ENCODE data around the gene CACNA2D3.

CACNA2D3 gene

DNA sequence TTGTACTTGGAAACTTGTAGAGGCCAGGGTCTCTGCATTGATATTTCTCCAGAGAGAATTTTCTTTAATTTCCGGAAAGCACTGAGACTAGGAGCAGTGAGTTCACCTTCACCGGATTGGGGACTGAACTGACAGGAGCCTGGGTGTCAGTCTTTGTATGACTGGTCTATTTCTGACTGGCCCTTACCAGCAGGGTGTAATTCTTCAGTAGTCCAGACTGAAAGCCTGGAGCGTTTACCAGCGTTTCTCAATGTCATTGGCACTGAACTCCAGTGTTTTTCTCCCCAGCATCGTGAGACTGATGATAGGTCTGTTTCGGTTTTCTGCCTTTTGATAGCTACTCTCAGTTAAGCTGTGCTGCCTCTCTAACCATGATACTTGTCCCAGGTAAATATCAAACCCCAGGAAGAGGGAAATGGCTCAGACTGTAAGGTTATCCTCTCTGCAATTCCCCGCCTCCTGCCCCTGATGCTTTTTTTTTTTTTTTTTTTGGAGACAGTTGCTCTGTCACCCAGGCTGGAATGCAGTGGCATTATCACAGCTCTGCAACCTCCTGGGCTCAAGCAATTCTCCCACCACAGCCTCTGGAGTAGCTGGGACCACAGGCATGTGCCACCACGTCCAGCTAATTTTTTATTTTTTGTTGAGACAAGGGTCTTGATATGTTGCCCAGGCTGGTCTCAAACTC, 103.6 kb downstream of the CACNA2D3 start:
- in situ Hi-C loops (cut with MboI; ENCODE audit: low sequenced_read_pairs), result no loop called here
- H3K4me1 ChIP-seq, result no peaks in the 10 kb centered on the region
- DNase-seq (ENCODE audit: low spot score in 2 of 2), result no peak
- H3K9me3 ChIP-seq, result no peaks in the 10 kb centered on the region
- H3K27me3 ChIP-seq (ENCODE audit: low read depth), result no peaks in the 10 kb centered on the region
- H3K4me3 ChIP-seq, result no peak overlapping the region
- no peaks in the 10 kb centered on the region for H3K36me3 ChIP-seq (replicated peaks)

DNA sequence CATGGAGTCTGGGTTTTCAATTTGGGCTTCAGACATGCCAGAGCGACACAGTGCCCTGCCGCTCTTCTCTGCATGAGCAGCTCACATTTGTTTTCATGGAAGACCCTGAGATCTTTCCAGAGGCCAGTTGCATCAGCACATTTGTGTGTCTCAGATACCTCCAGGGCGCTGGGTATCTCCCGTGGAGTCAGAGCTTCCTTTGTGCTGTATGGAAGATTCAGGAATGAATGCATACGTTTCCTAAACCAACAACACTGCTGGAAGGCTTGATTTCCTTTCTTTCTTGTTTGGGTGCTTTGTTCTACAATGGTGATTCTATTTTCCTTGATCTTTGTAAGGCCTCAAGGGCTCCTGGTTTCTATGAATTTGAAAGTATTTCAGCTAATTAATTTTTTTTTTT, 106.5 kb downstream of the CACNA2D3 start:
- DNase-seq (ENCODE audit: low spot score in 2 of 2), result no peak

DNA sequence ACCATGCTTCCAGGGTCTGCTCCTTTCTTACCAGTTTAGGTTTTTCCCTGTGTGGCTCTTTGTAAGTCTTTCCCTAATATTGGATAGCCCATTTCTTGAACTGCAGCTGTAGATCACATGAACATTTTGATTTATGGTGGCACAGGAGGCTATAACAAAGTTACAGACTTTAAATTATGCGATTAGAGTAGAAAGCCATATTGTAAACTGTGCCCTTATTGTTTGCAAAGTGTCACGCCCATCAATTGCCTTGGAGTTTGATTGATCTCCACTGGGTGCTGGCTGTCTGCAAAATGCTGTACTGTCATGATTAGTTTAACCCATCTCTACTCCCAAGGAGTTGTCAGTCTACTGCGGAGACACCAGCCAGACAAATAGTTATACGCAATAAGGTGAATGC, 110.3 kb downstream of the CACNA2D3 start:
- in situ Hi-C loops (cut with MboI; ENCODE audit: low sequenced_read_pairs), result no loop called here
- no peak overlapping the region for H3K4me3 ChIP-seq
- DNase-seq (ENCODE audit: low spot score in 2 of 2), result no peak
- H3K9me3 ChIP-seq, result no peaks in the 10 kb centered on the region
- no peaks in the 10 kb centered on the region for H3K36me3 ChIP-seq (replicated peaks)
- H3K27me3 ChIP-seq (ENCODE audit: low read depth), result no peaks in the 10 kb centered on the region
- H3K4me1 ChIP-seq, result no peaks in the 10 kb centered on the region

More for the DNA sequence above, 106.5 kb downstream of the CACNA2D3 start:
- no peaks in the 10 kb centered on the region for H3K27me3 ChIP-seq (ENCODE audit: low read depth)
- no peak overlapping the region for H3K4me3 ChIP-seq
- H3K36me3 ChIP-seq (replicated peaks), result no peaks in the 10 kb centered on the region
- in situ Hi-C loops (cut with MboI; ENCODE audit: low sequenced_read_pairs), result no loop called here
- H3K4me1 ChIP-seq, result no peaks in the 10 kb centered on the region
- H3K9me3 ChIP-seq, result no peaks in the 10 kb centered on the region

DNA sequence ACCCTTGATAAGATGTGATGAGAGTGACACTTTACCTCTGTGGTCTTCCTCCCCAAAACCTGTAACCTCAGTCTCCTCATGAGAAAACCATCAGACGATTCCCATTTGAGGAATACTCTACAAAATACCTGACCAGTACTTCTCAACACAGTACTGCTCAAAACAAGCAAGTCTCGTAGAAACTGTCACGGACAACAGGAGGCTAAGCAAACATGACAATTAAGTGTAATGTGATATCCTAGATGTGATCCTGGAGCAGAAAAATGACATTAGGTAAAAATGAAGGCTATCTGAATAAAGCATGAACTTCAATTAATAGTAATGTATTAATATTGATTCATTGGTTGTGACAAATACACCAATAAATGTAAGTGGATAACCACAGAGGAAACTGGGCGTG, 113.6 kb downstream of the CACNA2D3 start:
- Histone ChIP-seq H3K4me3 (no peak overlapping the region), H3K9me3 (no peaks in the 10 kb centered on the region), H3K36me3 (replicated peaks) (no peaks in the 10 kb centered on the region), H3K27me3 (ENCODE audit: low read depth) (no peaks in the 10 kb centered on the region), H3K4me1 (no peaks in the 10 kb centered on the region)
- in situ Hi-C loops (cut with MboI; ENCODE audit: low sequenced_read_pairs), result no loop called here
- no peak for DNase-seq (ENCODE audit: low spot score in 2 of 2)

DNA sequence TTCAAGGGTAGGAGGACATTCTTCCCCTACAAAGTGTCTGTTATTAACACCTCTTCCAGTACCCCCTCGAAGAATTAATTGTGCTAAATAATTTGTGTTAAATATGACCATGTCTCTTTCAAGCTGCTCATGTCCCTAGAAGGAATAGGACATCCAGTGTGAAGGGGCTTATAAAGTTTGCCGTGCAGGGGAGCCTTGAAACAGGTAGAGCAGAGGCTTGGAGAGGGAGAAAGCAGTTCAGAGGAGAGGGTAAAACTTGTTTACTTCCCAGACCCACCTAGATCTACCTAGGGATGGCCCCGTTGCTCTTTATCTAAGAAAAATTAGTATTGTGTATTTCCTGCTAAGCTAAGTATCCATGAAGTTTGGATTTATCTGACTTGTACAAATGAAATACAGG, 114.8 kb downstream of the CACNA2D3 start:
- H3K4me3 ChIP-seq, result no peak overlapping the region
- H3K4me1 ChIP-seq, result no peaks in the 10 kb centered on the region
- no peaks in the 10 kb centered on the region for H3K27me3 ChIP-seq (ENCODE audit: low read depth)
- H3K36me3 ChIP-seq (replicated peaks), result no peaks in the 10 kb centered on the region
- DNase-seq (ENCODE audit: low spot score in 2 of 2), result no peak
- in situ Hi-C loops (cut with MboI; ENCODE audit: low sequenced_read_pairs), result no loop called here
- no peaks in the 10 kb centered on the region for H3K9me3 ChIP-seq

DNA sequence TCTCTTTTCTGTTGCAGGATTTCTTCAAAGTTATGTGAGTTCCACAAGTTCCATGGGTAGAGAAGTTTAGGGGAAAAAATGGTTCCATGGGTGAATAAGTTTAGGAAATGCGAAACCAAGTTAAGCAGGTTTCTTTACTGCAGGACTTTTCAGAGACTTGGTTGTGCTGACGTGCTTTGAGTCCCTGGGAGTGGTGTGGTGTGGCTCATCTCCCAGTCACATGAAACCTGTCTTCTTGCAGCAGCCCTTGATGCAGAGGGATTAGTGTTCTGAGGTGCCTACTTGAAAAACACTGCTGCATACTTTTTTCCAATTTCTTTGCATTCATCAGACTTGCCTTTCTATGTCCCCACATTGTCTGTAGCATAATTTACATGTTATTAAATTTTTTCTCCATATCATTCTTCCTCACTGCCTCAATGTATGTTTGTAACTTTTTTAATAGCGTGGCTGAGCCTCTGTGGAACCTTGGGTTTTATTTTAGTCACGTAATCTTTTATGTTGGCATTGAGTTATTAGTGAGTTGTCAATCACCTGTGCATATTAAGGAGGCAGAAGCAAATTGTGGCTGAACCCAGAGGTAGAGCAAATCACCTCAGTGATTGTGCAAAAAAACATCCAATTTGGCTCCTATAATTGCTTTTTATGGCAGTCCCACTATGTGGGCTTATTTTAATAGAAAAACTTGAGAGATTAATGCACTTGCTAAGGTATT, 115.6 kb downstream of the CACNA2D3 start:
- Histone ChIP-seq H3K4me1 (no peaks in the 10 kb centered on the region), H3K36me3 (replicated peaks) (no peaks in the 10 kb centered on the region), H3K9me3 (no peaks in the 10 kb centered on the region), H3K27me3 (ENCODE audit: low read depth) (no peaks in the 10 kb centered on the region), H3K4me3 (no peak overlapping the region)
- in situ Hi-C loops (cut with MboI; ENCODE audit: low sequenced_read_pairs), result no loop called here
- DNase-seq (ENCODE audit: low spot score in 2 of 2), result no peak

DNA sequence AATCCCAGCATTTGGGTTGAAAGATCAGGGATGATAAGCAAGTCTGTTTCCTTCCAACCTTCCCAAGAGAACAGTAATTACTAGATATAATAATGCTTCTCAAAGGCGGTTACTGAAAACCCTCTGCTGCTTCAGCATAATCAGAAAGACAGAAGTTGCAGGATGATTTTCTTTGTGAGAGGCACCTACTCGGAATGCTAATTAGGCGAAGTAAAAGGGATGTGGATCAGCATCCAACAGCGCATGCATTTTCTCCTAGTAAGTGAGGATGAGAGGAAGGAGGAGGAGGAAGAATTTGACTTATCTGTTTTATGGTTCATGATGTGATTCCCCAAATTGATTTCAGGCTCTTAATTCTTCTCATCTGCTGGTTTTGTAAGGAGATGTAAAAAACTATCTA, 118.0 kb downstream of the CACNA2D3 start:
- no peak for DNase-seq (ENCODE audit: low spot score in 2 of 2)
- H3K36me3 ChIP-seq (replicated peaks), result no peaks in the 10 kb centered on the region
- H3K27me3 ChIP-seq (ENCODE audit: low read depth), result no peaks in the 10 kb centered on the region
- in situ Hi-C loops (cut with MboI; ENCODE audit: low sequenced_read_pairs), result no loop called here
- no peak overlapping the region for H3K4me3 ChIP-seq
- H3K9me3 ChIP-seq, result no peaks in the 10 kb centered on the region
- H3K4me1 ChIP-seq, result peaks cover 3% of the 10 kb centered on the region; the same call in 1 of the 2 replicates

DNA sequence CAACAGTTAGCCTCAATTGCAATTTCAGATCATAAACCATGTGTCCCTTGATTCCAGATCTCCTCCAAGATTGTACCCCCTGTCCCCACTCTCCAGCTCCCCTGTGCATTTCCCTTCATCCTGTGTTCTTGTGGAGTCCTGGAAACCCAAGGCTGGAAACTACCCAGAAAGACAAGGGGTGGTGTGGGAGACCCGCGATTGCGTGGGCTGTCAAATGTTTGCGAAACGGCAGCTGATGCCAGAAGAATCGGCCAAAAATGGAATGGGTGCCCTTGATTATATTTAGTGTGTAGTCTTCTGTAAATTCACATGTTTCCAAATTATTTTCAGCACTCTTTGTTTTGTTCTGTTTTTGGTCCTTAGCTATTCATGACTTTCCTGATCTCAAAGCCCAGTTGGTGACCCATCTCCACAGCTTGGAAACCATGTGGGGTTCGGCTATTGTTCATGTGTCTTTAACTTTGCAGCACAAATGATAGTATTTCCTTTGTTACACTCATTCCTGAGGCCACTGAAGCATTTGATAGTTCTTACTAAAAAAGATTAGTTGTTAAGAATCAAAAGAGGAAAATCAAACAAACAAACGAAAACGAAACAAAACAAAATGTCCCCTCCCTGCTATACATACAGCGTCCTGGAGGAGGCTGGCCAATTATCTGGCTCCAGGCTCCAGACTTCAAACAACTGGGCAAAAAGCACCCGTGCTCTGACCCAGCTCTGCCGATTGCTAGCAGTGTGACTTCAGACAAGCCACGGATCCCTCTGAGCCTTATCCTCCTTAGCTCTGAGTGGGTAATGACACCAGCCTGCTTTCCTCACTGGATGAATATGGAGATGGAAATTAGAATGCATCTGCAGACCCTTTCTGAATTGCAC, 120.9 kb downstream of the CACNA2D3 start:
- no peaks in the 10 kb centered on the region for H3K36me3 ChIP-seq (replicated peaks)
- no peaks in the 10 kb centered on the region for H3K9me3 ChIP-seq
- peak in 1 of 2 experiments; percentile 27 for DNase-seq (ENCODE audit: low spot score in 2 of 2)
- H3K4me3 ChIP-seq, result peak overlapping the region; percentile 16
- peaks cover 3% of the 10 kb centered on the region; the same call in 1 of the 2 replicates for H3K4me1 ChIP-seq
- in situ Hi-C loops (cut with MboI; ENCODE audit: low sequenced_read_pairs), result no loop called here
- H3K27me3 ChIP-seq (ENCODE audit: low read depth), result no peaks in the 10 kb centered on the region

DNA sequence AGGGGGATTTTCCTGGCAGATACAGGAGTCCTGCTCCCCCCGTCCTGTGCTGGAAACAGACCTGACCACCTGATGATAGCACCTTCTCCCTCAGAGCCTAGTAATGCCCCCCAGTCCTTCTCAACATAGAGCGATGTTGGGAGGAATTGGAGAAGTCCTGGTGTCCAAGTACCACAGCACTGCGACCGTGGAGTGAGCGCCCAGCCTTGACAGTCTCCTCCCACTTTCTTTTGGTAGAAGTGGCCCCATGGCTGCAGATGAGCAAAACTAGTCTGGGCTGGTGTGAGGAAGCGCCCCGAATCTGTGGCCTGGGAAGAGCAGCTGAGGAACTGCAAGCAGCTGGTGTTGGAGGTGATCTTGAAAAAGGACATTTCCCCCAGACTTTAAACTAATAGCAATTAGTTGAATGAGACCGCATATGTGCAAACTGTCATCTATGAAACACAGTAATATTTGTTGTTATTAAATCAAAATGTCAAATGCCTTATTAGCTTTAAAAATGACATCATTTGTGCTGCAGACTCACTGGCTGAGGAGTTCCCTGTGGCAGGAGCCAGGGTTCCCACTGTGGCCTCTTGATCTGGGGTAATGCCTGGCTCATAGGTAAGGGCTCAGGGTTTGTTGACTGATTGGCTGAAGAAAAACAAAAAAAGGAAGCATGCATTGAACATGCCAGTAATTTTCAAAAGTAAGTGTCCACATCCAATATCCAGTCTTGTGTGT, 121.8 kb downstream of the CACNA2D3 start:
- no peaks in the 10 kb centered on the region for H3K36me3 ChIP-seq (replicated peaks)
- H3K27me3 ChIP-seq (ENCODE audit: low read depth), result no peaks in the 10 kb centered on the region
- H3K4me3 ChIP-seq, result no peak overlapping the region
- H3K9me3 ChIP-seq, result no peaks in the 10 kb centered on the region
- in situ Hi-C loops (cut with MboI; ENCODE audit: low sequenced_read_pairs), result no loop called here
- no peak for DNase-seq (ENCODE audit: low spot score in 2 of 2)
- H3K4me1 ChIP-seq, result peaks cover 3% of the 10 kb centered on the region; the same call in 1 of the 2 replicates

DNA sequence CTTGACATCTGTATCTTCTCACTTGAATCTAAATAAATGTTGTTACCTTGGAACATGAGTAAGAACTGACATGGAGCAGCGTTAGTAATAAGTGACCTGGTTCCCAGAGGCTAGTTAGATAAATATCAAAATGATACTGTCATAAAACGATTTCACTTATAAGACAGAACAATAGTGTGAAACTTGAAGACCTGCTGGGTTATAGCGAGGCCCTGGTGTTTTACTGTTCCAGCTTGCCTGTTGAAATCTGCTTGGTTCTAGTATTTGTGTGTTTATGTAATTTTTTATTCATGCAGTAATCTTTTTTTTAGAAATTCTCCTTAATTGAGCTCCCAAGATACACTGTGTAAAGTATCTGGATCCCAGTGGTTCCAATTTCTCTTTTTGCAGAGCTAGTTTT, 129.4 kb downstream of the CACNA2D3 start:
- no peaks in the 10 kb centered on the region for H3K4me1 ChIP-seq
- in situ Hi-C loops (cut with MboI; ENCODE audit: low sequenced_read_pairs), result no loop called here
- no peaks in the 10 kb centered on the region for H3K9me3 ChIP-seq
- DNase-seq (ENCODE audit: low spot score in 2 of 2), result no peak
- no peak overlapping the region for H3K4me3 ChIP-seq
- no peaks in the 10 kb centered on the region for H3K27me3 ChIP-seq (ENCODE audit: low read depth)
- no peaks in the 10 kb centered on the region for H3K36me3 ChIP-seq (replicated peaks)

DNA sequence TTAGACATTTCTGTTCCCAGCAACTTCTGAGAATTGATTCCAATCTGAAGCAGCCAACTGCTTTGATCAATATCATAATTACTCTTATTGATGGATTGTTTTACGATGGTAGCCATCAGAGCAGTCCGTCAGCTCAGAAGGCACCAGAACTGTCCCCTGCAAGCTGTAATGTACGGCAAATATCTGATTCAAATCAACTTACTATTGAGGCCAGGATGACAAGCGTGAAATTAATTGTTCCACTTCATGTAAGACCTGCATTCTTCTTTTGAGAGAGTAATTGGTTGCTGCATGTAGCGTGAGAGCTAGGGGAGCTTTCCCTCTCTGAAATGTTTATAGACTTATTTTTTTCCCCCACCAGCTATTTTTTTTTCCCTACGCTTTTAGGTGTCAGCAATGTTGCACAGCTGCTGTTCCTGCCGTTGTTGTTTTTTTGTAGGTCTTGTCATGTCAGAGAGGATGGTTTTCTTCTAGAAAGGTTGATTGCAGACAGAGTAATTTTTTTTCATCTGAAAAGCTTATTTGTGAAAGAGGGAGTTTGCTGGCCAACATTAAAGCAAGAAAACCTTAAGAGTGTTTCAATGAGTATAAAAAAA, 134.9 kb downstream of the CACNA2D3 start:
- Histone ChIP-seq H3K4me1 (no peaks in the 10 kb centered on the region), H3K27me3 (ENCODE audit: low read depth) (peaks cover 8% of the 10 kb centered on the region), H3K36me3 (replicated peaks) (no peaks in the 10 kb centered on the region), H3K4me3 (no peak overlapping the region), H3K9me3 (no peaks in the 10 kb centered on the region)
- no peak for DNase-seq (ENCODE audit: low spot score in 2 of 2)
- in situ Hi-C loops (cut with MboI; ENCODE audit: low sequenced_read_pairs), result no loop called here

DNA sequence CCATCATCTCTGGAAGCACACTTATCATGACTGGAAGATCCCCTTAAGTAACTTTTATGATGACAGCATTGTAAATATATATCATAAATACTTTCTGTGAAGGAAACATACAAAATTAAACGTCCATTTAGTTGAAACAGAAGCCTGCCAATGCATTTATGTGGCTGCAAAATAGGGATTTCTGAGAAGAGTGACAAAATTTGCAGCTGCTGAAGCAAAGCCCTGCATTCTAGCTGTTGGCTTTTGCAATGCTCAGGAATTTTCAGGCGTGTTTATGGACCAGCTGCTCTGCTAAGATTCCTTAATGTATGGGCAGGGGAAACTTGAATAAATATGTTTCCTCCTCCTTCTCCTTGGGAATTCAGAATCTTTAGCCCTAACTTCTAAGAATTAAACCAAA, 137.3 kb downstream of the CACNA2D3 start:
- in situ Hi-C loops (cut with MboI; ENCODE audit: low sequenced_read_pairs), result no loop called here
- no peak for DNase-seq (ENCODE audit: low spot score in 2 of 2)
- Histone ChIP-seq H3K9me3 (no peaks in the 10 kb centered on the region), H3K4me3 (no peak overlapping the region), H3K36me3 (replicated peaks) (no peaks in the 10 kb centered on the region), H3K27me3 (ENCODE audit: low read depth) (peaks cover 13% of the 10 kb centered on the region), H3K4me1 (no peaks in the 10 kb centered on the region)

DNA sequence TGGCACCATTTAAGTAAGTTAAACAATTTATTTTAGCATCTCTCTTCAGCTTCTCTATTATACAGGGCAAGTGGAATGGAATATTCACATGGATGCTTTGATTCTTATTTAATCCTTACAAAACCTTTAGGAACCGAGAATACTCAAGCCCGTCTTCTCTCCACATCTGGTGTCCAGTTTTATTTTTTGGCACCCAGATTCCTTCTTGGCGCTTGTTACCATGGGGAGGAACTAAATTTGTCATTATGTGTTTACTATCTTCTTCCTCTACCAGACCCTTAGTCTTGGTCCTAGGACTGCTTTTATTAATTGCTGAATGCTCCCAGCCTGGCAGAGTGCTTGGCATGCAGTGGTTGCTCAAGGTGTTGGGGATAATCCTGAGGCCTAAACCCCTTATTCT, 138.8 kb downstream of the CACNA2D3 start:
- Histone ChIP-seq H3K4me3 (no peak overlapping the region), H3K36me3 (replicated peaks) (no peaks in the 10 kb centered on the region), H3K9me3 (no peaks in the 10 kb centered on the region), H3K27me3 (ENCODE audit: low read depth) (peaks cover 13% of the 10 kb centered on the region), H3K4me1 (no peaks in the 10 kb centered on the region)
- in situ Hi-C loops (cut with MboI; ENCODE audit: low sequenced_read_pairs), result no loop called here
- no peak for DNase-seq (ENCODE audit: low spot score in 2 of 2)

All from HAP-1 (cell line).